Measurements from ENCODE around the gene NBAS.
A peak's percentile ranks its signal among the peaks of the same experiment; 100 is the strongest.
"Not testable (repeated sequence)": the region's sequence is repeated elsewhere in the genome, so short reads cannot be mapped to it uniquely, and the experiment has no call there.

The NBAS gene

GRCh38 chr2:15218423-15219086 lies 342.6 kb downstream of the NBAS start:
- DNase-seq (ENCODE audit: low read depth in 2 of 2), result no peak

GRCh38 chr2:15212249-15212648 lies 348.9 kb downstream of the NBAS start:
- no peak for DNase-seq (ENCODE audit: low read depth in 2 of 2)

GRCh38 chr2:15210542-15210941 lies 350.6 kb downstream of the NBAS start:
- not testable (repeated sequence) for DNase-seq (ENCODE audit: low read depth in 2 of 2)

- no peak for DNase-seq (ENCODE audit: low read depth in 2 of 2)
Measured at GRCh38 chr2:15206419-15206818, 354.7 kb downstream of the NBAS start.

GRCh38 chr2:15205562-15205961 lies 355.6 kb downstream of the NBAS start:
- DNase-seq (ENCODE audit: low read depth in 2 of 2), result no peak

- no peak for DNase-seq (ENCODE audit: low read depth in 2 of 2)
Measured at GRCh38 chr2:15201009-15201408, 360.1 kb downstream of the NBAS start.

GRCh38 chr2:15200581-15200980 lies 360.6 kb downstream of the NBAS start:
- no peak for DNase-seq (ENCODE audit: low read depth in 2 of 2)

- no peak for DNase-seq (ENCODE audit: low read depth in 2 of 2)
Measured at GRCh38 chr2:15198051-15198450, 363.1 kb downstream of the NBAS start.

GRCh38 chr2:15195813-15196212 lies 365.3 kb downstream of the NBAS start:
- DNase-seq (ENCODE audit: low read depth in 2 of 2), result no peak

GRCh38 chr2:15191789-15192188 lies 369.3 kb downstream of the NBAS start:
- no peak for DNase-seq (ENCODE audit: low read depth in 2 of 2)

GRCh38 chr2:15189216-15189615 lies 371.9 kb downstream of the NBAS start:
- DNase-seq (ENCODE audit: low read depth in 2 of 2), result no peak

GRCh38 chr2:15187702-15188101 lies 373.4 kb downstream of the NBAS start:
- DNase-seq (ENCODE audit: low read depth in 2 of 2), result no peak

- no peak for DNase-seq (ENCODE audit: low read depth in 2 of 2)
Measured at GRCh38 chr2:15186118-15186517, 375.0 kb downstream of the NBAS start.

GRCh38 chr2:15184491-15184890 lies 376.6 kb downstream of the NBAS start:
- no peak for DNase-seq (ENCODE audit: low read depth in 2 of 2)

GRCh38 chr2:15182275-15182674 lies 378.9 kb downstream of the NBAS start:
- DNase-seq (ENCODE audit: low read depth in 2 of 2), result no peak

GRCh38 chr2:15181092-15181745 lies 379.9 kb downstream of the NBAS start:
- no peak for DNase-seq (ENCODE audit: low read depth in 2 of 2)

GRCh38 chr2:15180379-15180778 lies 380.8 kb downstream of the NBAS start:
- DNase-seq (ENCODE audit: low read depth in 2 of 2), result no peak

- no peak for DNase-seq (ENCODE audit: low read depth in 2 of 2)
Measured at GRCh38 chr2:15178946-15179345, 382.2 kb downstream of the NBAS start.

- DNase-seq (ENCODE audit: low read depth in 2 of 2), result peak; percentile 40 to 48
Measured at GRCh38 chr2:15177103-15177502, 384.0 kb downstream of the NBAS start.

GRCh38 chr2:15176604-15177003 lies 384.5 kb downstream of the NBAS start:
- DNase-seq (ENCODE audit: low read depth in 2 of 2), result no peak

GRCh38 chr2:15174567-15174966 lies 386.6 kb downstream of the NBAS start:
- no peak for DNase-seq (ENCODE audit: low read depth in 2 of 2)

GRCh38 chr2:15173501-15173900 lies 387.6 kb downstream of the NBAS start:
- no peak for DNase-seq (ENCODE audit: low read depth in 2 of 2)

GRCh38 chr2:15172825-15173224 lies 388.3 kb downstream of the NBAS start:
- no peak for DNase-seq (ENCODE audit: low read depth in 2 of 2)
